K562 (cell line): ENCODE data around the gene HSPB7. TPM values are rescaled to one million over a fixed set of nuclear protein-coding genes. Genes with fewer than 3 reads are reported as not detected.
A peak's percentile ranks its signal among the peaks of the same experiment; 100 is the strongest.

Source experiments
- ASH1L ChIP-seq: fragments of 450-650 bp; IDR thresholded peaks from 2 replicates; pipeline ENCODE4 v1.6.1; 2018; ENCODE audit warnings: borderline replicate concordance, mild to moderate bottlenecking, low read depth; ENCODE audit not compliant: partially characterized antibody
- CREM ChIP-seq: IDR thresholded peaks from 2 replicates; pipeline ENCODE4 v1.6.1; 2014; ENCODE audit warnings: antibody characterized with exemption, low read depth
- MIER1 ChIP-seq: fragments of 450-650 bp; IDR thresholded peaks from 2 replicates; pipeline ENCODE4 v1.6.1; 2016; ENCODE audit warnings: antibody characterized with exemption, mild to moderate bottlenecking, low read depth
- POLR2B ChIP-seq: fragments of 450-650 bp; IDR thresholded peaks from 2 replicates; pipeline ENCODE4 v1.6.1; 2018; ENCODE audit warnings: low read depth; ENCODE audit not compliant: partially characterized antibody
- PURB ChIP-seq: sonication (generic); formaldehyde crosslinking; IDR thresholded peaks from 2 replicates; pipeline ENCODE4 v1.9.0; 2021; ENCODE audit warnings: low read depth, mild to moderate bottlenecking, missing genetic modification reagents
- RB1 ChIP-seq: fragments of 450-650 bp; IDR thresholded peaks from 2 replicates; pipeline ENCODE4 v1.6.1; 2017; ENCODE audit warnings: low read depth, mild to moderate bottlenecking
- RBM17 ChIP-seq: fragments of 200-400 bp; formaldehyde crosslinking; IDR thresholded peaks from 2 replicates; pipeline ENCODE4 v1.6.1; 2017; ENCODE audit warnings: low read depth, mild to moderate bottlenecking, low read length, borderline replicate concordance
- SAP30 ChIP-seq: fragments of 200-600 bp; sonication (generic); IDR thresholded peaks from 2 replicates; pipeline ENCODE4 v1.6.1; 2012; ENCODE audit warnings: borderline replicate concordance, low read depth, mild to moderate bottlenecking, moderate library complexity, low read length, control low read depth, inconsistent platforms; ENCODE audit not compliant: insufficient read depth, poor library complexity, severe bottlenecking
- SETDB1 ChIP-seq: IDR thresholded peaks from one replicate; pipeline ENCODE4 v1.6.1; 2012; ENCODE audit warnings: low read length, control low read depth, inconsistent platforms
- ZKSCAN1 ChIP-seq: fragments of 150-350 bp; IDR thresholded peaks from 2 replicates; pipeline ENCODE4 v1.6.1; 2016; ENCODE audit warnings: low read depth, low read length
- polyA plus RNA-seq, 8 experiments: library from polyadenylated mRNA; depleted of rRNA in 4 of 8; stranded (reverse) in 5 of 8; unstranded in 3 of 8; fragments of >200 nt; fragmentation: Nextera tagmentation in 2 of 8; fragmentation: Illumina TruSeq in 1 of 8; extraction: Ambion mirVana in 2 of 8; extraction: Trizol in 1 of 8; gene quantifications; 2 replicates each; pipeline versions ENCODE4 v1.2.1 to v1.2.3, GENCODE V29; 2011 to 2014; ENCODE audit warnings: inconsistent platforms in 1 of 8, missing spikeins in 1 of 8
- total RNA-seq, 7 experiments: library from RNA; depleted of rRNA in 6 of 7; stranded (reverse); fragments of >200 nt in 6 of 7; fragmentation: Illumina TruSeq in 2 of 7; extraction: Trizol in 2 of 7; gene quantifications; 2 replicates each; pipeline versions ENCODE4 v1.2.1 to v1.2.3, GENCODE V29; 2011 to 2021; ENCODE audit warnings: low replicate concordance in 1 of 7
- TF ChIP-seq, protein P1 (sequence below), 3 experiments: IDR thresholded peaks in 2 of 3; conservative IDR thresholded peaks in 1 of 3; 2 replicates each; pipeline ENCODE4 v1.5.1; 2011 to 2012; ENCODE audit warnings: low read length in 3 of 3, mild to moderate bottlenecking in 3 of 3, control low read depth in 2 of 3, improper control_type of control experiment in 1 of 3, inconsistent platforms in 1 of 3, low read depth in 1 of 3, mixed read lengths in 1 of 3, moderate library complexity in 1 of 3; ENCODE audit not compliant: insufficient read depth in 2 of 3
- TF ChIP-seq, protein P2 (sequence below): sonication (generic); formaldehyde crosslinking; IDR thresholded peaks from 2 replicates; pipeline ENCODE4 v1.8.0; 2022; ENCODE audit warnings: mild to moderate bottlenecking, missing genetic modification reagents
- TF ChIP-seq, protein P3 (sequence below), 2 experiments: fragments of 450-650 bp; formaldehyde crosslinking in 1 of 2; IDR thresholded peaks; 2 replicates each; pipeline versions ENCODE4 v1.4.0 to v1.6.1; 2014 to 2020; ENCODE audit warnings: mild to moderate bottlenecking in 2 of 2, borderline replicate concordance in 1 of 2, low read depth in 1 of 2
- TF ChIP-seq, protein P4 (sequence below): sonication (generic); formaldehyde crosslinking; IDR thresholded peaks from 2 replicates; pipeline ENCODE4 v1.8.1; 2023; ENCODE audit warnings: mild to moderate bottlenecking, missing genetic modification reagents

The HSPB7 gene
- total and polyA plus RNA-seq, 9 of the 15 experiments (the other 6 are each of a cell fraction or from before 2014, with no cell fraction given), result 0.05 to 0.19 (median 0.07) TPM; not detected in 6

DNA sequence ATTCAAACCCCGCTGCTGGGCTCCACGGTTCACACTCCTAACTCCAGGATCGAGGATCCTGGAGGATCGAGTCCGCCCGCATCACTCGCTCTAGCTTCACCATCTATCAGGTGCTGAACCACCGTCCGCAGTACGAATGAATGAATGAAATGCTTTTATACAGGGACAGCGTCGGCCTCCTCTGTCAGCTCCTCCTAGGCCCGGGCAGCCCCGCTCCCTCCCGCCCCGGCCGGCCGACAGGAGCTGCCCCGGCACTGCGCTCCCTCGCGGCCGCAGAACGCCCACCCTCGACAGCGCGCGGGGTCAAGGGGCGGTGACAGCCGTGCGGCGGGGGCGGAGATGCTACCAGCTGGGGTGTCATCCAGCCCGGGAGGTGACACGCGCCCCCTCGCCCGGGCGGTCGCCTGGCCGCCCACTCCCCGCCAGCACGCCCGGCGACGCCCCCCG is 42.5 kb downstream of the HSPB7 start (continued):
- TF ChIP-seq, protein P1, sequence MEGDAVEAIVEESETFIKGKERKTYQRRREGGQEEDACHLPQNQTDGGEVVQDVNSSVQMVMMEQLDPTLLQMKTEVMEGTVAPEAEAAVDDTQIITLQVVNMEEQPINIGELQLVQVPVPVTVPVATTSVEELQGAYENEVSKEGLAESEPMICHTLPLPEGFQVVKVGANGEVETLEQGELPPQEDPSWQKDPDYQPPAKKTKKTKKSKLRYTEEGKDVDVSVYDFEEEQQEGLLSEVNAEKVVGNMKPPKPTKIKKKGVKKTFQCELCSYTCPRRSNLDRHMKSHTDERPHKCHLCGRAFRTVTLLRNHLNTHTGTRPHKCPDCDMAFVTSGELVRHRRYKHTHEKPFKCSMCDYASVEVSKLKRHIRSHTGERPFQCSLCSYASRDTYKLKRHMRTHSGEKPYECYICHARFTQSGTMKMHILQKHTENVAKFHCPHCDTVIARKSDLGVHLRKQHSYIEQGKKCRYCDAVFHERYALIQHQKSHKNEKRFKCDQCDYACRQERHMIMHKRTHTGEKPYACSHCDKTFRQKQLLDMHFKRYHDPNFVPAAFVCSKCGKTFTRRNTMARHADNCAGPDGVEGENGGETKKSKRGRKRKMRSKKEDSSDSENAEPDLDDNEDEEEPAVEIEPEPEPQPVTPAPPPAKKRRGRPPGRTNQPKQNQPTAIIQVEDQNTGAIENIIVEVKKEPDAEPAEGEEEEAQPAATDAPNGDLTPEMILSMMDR (IDR thresholded peaks at IDR 0.05 in 2 of 3, conservative IDR thresholded peaks at IDR 0.05 in 1 of 3; ENCODE audit: insufficient read depth in 2 of 3, low read depth in 1 of 3, low read length in 3 of 3), result peak; percentile 41 to 77 (median 49); a peak in 5 of 6 replicates
- no peak for TF ChIP-seq MIER1
- TF ChIP-seq SETDB1, result no peak
- TF ChIP-seq, protein P2, sequence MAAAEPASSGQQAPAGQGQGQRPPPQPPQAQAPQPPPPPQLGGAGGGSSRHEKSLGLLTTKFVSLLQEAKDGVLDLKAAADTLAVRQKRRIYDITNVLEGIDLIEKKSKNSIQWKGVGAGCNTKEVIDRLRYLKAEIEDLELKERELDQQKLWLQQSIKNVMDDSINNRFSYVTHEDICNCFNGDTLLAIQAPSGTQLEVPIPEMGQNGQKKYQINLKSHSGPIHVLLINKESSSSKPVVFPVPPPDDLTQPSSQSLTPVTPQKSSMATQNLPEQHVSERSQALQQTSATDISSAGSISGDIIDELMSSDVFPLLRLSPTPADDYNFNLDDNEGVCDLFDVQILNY (CRISPR knock-in tag), result no peak
- TF ChIP-seq, protein P3, sequence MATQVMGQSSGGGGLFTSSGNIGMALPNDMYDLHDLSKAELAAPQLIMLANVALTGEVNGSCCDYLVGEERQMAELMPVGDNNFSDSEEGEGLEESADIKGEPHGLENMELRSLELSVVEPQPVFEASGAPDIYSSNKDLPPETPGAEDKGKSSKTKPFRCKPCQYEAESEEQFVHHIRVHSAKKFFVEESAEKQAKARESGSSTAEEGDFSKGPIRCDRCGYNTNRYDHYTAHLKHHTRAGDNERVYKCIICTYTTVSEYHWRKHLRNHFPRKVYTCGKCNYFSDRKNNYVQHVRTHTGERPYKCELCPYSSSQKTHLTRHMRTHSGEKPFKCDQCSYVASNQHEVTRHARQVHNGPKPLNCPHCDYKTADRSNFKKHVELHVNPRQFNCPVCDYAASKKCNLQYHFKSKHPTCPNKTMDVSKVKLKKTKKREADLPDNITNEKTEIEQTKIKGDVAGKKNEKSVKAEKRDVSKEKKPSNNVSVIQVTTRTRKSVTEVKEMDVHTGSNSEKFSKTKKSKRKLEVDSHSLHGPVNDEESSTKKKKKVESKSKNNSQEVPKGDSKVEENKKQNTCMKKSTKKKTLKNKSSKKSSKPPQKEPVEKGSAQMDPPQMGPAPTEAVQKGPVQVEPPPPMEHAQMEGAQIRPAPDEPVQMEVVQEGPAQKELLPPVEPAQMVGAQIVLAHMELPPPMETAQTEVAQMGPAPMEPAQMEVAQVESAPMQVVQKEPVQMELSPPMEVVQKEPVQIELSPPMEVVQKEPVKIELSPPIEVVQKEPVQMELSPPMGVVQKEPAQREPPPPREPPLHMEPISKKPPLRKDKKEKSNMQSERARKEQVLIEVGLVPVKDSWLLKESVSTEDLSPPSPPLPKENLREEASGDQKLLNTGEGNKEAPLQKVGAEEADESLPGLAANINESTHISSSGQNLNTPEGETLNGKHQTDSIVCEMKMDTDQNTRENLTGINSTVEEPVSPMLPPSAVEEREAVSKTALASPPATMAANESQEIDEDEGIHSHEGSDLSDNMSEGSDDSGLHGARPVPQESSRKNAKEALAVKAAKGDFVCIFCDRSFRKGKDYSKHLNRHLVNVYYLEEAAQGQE (IDR thresholded peaks at IDR 0.05; ENCODE audit: borderline replicate concordance), result peak; percentile 35; the same call in 1 of the 2 replicates
- TF ChIP-seq, protein P3 (CRISPR knock-in tag; IDR thresholded peaks at IDR 0.05; ENCODE audit: low read depth), result no peak
- TF ChIP-seq ASH1L, result no peak
- TF ChIP-seq POLR2B, result no peak
- TF ChIP-seq ZKSCAN1, result peak; percentile 2; the same call in 1 of the 2 replicates
- TF ChIP-seq, protein P4, sequence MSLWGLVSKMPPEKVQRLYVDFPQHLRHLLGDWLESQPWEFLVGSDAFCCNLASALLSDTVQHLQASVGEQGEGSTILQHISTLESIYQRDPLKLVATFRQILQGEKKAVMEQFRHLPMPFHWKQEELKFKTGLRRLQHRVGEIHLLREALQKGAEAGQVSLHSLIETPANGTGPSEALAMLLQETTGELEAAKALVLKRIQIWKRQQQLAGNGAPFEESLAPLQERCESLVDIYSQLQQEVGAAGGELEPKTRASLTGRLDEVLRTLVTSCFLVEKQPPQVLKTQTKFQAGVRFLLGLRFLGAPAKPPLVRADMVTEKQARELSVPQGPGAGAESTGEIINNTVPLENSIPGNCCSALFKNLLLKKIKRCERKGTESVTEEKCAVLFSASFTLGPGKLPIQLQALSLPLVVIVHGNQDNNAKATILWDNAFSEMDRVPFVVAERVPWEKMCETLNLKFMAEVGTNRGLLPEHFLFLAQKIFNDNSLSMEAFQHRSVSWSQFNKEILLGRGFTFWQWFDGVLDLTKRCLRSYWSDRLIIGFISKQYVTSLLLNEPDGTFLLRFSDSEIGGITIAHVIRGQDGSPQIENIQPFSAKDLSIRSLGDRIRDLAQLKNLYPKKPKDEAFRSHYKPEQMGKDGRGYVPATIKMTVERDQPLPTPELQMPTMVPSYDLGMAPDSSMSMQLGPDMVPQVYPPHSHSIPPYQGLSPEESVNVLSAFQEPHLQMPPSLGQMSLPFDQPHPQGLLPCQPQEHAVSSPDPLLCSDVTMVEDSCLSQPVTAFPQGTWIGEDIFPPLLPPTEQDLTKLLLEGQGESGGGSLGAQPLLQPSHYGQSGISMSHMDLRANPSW (CRISPR knock-in tag), result no peak
- TF ChIP-seq CREM, result peak; percentile 77
- no peak for TF ChIP-seq RBM17
- TF ChIP-seq PURB (CRISPR knock-in tag), result no peak
- peak; percentile 29; the same call in 1 of the 2 replicates for TF ChIP-seq RB1
- peak; percentile 84 for TF ChIP-seq SAP30
